RWPE1 (cell line): ENCODE data around the gene ECE1.

ENCODE experiments used
- CTCF ChIA-PET: fragments of 350-600 bp; sonication (Branson Sonifier 250); formaldehyde crosslinking; extraction: SDS; loops from one replicate; lab custom pipeline; 2021; lab: Yijun Ruan, JAX
- POLR2A ChIA-PET: fragments of 400-600 bp; formaldehyde crosslinking; extraction: SDS; loops from one replicate; lab custom pipeline; 2020; ENCODE audit warnings: antibody characterized with exemption; ENCODE audit not compliant: low non-redundant PET; lab: Yijun Ruan, JAX
- DNase-seq: peaks from one replicate; pipeline ENCODE4 v3.0.0; 2012; ENCODE audit warnings: low spot score
- H3K27ac ChIP-seq: fragments of 450-650 bp; 2 replicates; pipeline ENCODE4 v1.5.1; 2017
- TF ChIP-seq, protein P1 (sequence below): fragments of 450-650 bp; conservative IDR thresholded peaks from 2 replicates; pipeline ENCODE4 v1.5.1; 2017; ENCODE audit warnings: low read depth, mild to moderate bottlenecking

Gene ECE1

DNA sequence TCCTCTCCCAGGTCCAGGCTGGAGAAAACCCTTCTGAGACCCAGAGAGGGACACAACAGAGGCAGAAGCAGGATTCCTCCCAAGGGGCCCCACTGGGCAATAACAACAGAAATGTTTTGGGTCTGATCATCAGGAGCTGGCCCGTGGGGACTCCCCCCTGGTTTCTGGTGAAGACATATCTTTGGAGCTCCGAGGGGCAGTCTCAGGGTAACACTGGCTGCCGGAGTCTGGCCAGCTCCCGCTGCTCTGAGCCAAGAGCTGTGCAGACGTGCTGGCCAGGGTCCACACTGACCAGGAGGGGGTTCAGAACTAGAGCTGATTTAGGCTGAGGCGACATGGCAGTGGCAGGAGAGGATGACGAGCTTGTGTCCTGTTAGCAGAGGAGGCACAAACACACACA lies 13.1 kb downstream of the ECE1 start:
- CTCF ChIA-PET = interaction anchor here (0.5 to 1.8 kb wide), 3 partner anchors 22 to 92 kb away, joined by 4 to 8 read pairs (median 5); no protein-coding TSS in a partner anchor
- POLR2A ChIA-PET = no interaction called here

DNA sequence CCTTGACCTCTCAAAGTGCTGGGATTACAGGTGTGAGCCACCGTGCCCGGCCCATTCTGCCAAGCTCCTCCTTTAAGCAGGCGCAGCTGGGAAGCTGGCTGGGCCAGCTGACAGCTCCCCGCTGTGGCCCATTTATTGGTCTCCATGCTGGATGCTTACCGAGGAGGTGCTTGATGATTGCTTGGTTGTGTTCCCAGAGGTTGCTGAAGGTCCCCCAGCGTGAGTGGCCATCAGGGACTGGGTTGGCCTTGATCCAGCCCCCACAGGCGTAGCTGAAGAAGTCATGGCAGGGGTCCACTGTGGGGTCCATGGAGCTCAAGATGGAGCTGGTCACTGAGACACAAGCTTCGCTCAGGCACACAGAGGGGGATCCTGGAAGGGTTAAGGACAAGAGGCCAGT lies 17.7 kb downstream of the ECE1 start:
- POLR2A ChIA-PET = no interaction called here
- no peak for DNase-seq

More for the DNA sequence above, 13.1 kb downstream of the ECE1 start:
- TF ChIP-seq, protein P1, sequence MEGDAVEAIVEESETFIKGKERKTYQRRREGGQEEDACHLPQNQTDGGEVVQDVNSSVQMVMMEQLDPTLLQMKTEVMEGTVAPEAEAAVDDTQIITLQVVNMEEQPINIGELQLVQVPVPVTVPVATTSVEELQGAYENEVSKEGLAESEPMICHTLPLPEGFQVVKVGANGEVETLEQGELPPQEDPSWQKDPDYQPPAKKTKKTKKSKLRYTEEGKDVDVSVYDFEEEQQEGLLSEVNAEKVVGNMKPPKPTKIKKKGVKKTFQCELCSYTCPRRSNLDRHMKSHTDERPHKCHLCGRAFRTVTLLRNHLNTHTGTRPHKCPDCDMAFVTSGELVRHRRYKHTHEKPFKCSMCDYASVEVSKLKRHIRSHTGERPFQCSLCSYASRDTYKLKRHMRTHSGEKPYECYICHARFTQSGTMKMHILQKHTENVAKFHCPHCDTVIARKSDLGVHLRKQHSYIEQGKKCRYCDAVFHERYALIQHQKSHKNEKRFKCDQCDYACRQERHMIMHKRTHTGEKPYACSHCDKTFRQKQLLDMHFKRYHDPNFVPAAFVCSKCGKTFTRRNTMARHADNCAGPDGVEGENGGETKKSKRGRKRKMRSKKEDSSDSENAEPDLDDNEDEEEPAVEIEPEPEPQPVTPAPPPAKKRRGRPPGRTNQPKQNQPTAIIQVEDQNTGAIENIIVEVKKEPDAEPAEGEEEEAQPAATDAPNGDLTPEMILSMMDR = no peak
- no peak overlapping the region for H3K27ac ChIP-seq
- DNase-seq = no peak

GRCh38 chr1:21271550-21271949 lies 18.7 kb downstream of the ECE1 start:
- POLR2A ChIA-PET = no interaction called here

More for the DNA sequence above, 17.7 kb downstream of the ECE1 start:
- TF ChIP-seq, protein P1 = no peak
- H3K27ac ChIP-seq = no peak overlapping the region
- CTCF ChIA-PET = interaction anchor here (4.8 kb wide), 1 partner anchor 17 kb away, joined by 25 read pairs; no protein-coding TSS in a partner anchor

DNA sequence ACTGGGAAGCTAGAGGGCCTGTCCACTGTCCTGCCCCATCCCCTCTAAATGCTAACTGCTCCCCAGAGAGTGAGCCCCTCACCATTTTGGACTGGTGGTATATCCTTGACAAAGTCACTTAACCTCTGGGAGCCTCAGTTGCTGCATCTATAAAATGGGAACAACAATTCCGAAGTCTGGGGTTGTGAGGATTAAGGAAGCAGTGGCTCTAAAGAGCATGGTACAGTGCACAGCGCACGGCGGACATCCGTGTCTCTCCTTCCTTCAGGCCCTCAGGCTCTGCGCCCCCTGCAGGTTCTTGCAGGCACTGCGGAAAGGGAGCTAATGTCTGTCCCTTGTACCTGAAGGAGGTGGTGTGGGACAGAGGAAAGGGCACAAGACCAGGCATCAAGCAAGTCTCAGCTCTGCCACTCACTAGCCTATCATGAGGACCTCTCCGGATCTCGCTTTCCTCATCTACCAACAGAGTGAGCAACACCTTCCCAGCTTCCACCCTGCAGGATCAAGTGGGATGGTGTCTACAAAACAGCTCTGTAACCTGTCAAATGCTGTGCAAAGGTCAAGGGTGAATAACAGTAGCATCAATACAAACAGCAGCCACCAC lies 20.1 kb downstream of the ECE1 start:
- DNase-seq = no peak
- peak overlapping the region; percentile 8; the same call in 1 of the 2 replicates for H3K27ac ChIP-seq
- TF ChIP-seq, protein P1 = peak; percentile 74
- ChIA-PET POLR2A (no interaction called here), CTCF (interaction anchor here (0.5 to 4.8 kb wide), 18 partner anchors 9 to 247 kb away, joined by 3 to 25 read pairs (median 4); no protein-coding TSS in a partner anchor)

More at GRCh38 chr1:21271550-21271949, 18.7 kb downstream of the ECE1 start:
- no peak overlapping the region for H3K27ac ChIP-seq
- DNase-seq = no peak
- CTCF ChIA-PET = interaction anchor here (0.5 to 4.8 kb wide), 4 partner anchors 10 to 63 kb away, joined by 3 to 25 read pairs (median 8); no protein-coding TSS in a partner anchor
- TF ChIP-seq, protein P1 = no peak

DNA sequence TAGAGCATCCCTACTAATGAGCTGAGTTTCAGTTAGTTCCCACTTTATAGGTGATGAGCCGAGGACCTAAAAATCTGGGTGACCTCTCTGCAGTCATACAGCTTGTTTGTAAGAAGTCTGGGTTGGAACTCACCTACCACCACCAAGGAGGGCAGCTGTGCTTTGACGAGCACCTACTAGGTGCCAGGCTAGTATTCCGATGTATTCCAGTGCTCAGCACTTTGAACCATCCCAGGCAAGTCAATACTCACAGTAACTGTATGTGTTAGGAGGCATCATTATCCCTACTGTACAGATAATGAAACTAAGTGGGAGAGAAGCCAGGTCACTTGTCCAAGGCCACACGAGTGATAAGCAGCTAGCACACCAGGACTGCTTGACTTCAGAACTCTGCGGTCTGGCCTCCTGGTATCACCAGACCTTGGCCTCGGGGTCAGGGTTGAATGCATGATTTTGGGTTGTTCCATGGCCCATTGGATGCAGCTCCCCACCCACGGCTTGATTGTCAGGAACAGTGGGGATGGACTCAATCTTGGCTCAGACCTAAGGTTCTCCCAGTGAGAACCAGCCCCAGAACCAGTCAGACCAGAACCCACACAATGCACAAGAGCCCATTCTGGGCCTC lies 20.7 kb downstream of the ECE1 start:
- H3K27ac ChIP-seq = peak overlapping the region; percentile 8; the same call in 1 of the 2 replicates
- TF ChIP-seq, protein P1 = no peak
- ChIA-PET CTCF (interaction anchor here (0.6 to 4.8 kb wide), 9 partner anchors 8 to 99 kb away, joined by 3 to 25 read pairs (median 4); no protein-coding TSS in a partner anchor), POLR2A (no interaction called here)
- no peak for DNase-seq
